ENCODE data around the gene ZDHHC19. TPM values are rescaled to one million over a fixed set of nuclear protein-coding genes. Genes with fewer than 3 reads are reported as not detected.

The ZDHHC19 gene
- total and polyA plus RNA-seq, 2 donors (not counting 1 experiment from before 2014, with no cell fraction given): not detected

DNA sequence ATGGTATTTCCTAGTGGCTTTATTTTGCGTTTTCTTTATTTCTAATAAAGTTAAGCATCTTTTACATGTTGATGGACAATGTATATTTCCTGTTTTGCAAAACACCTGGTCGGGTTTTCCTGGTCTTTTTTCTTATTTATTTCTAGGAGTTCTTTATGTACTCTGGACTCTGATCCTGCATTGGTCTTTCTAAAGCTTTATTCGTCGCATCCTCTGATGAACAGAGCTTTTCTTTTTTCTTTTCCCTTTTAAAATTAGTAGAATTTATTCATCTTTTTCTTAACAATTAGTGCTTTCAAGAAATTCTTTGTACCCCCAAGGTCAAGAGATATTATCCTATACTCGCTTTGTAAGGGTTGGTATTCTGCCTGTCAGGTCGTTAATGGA, 32.2 kb downstream of the ZDHHC19 start:
- no peaks in the 10 kb centered on the region for H3K79me2 ChIP-seq (ENCODE audit: control insufficient read depth, insufficient read depth, low read length)
- no peaks in the 10 kb centered on the region for H3K4me1 ChIP-seq (ENCODE audit: control insufficient read depth, extremely low read depth, insufficient read depth, low read length)
- no peaks in the 10 kb centered on the region for H3K36me3 ChIP-seq (ENCODE audit: control insufficient read depth, insufficient read depth, low read length)
- no peak overlapping the region for H2AFZ ChIP-seq (ENCODE audit: low read length)
- no peaks in the 10 kb centered on the region for H3K9me3 ChIP-seq (ENCODE audit: control insufficient read depth, insufficient read depth, low read depth, low read length)
- no peaks in the 10 kb centered on the region for H3K27me3 ChIP-seq (ENCODE audit: control insufficient read depth, insufficient read depth, low read length)
- no peak for DNase-seq (ENCODE audit: low read depth in 2 of 2)
- no peak overlapping the region for H3K9ac ChIP-seq (ENCODE audit: insufficient read depth, low read length)
- TF ChIP-seq, protein P1, sequence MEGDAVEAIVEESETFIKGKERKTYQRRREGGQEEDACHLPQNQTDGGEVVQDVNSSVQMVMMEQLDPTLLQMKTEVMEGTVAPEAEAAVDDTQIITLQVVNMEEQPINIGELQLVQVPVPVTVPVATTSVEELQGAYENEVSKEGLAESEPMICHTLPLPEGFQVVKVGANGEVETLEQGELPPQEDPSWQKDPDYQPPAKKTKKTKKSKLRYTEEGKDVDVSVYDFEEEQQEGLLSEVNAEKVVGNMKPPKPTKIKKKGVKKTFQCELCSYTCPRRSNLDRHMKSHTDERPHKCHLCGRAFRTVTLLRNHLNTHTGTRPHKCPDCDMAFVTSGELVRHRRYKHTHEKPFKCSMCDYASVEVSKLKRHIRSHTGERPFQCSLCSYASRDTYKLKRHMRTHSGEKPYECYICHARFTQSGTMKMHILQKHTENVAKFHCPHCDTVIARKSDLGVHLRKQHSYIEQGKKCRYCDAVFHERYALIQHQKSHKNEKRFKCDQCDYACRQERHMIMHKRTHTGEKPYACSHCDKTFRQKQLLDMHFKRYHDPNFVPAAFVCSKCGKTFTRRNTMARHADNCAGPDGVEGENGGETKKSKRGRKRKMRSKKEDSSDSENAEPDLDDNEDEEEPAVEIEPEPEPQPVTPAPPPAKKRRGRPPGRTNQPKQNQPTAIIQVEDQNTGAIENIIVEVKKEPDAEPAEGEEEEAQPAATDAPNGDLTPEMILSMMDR (conservative IDR thresholded peaks at IDR 0.05 in 1 of 2, IDR thresholded peaks at IDR 0.05 in 1 of 2; ENCODE audit: low read depth in 1 of 2, low read length in 2 of 2): no peak
- no peak for TF ChIP-seq EZH2 (IDR thresholded peaks at IDR 0.05; ENCODE audit: low read length, missing control alignments)
- no peak overlapping the region for H3K4me3 ChIP-seq (replicated peaks in 1 of 4; ENCODE audit: control extremely low read depth in 1 of 4, insufficient read depth in 1 of 4, low read depth in 3 of 4, low read length in 4 of 4)
- H4K20me1 ChIP-seq (ENCODE audit: control insufficient read depth, extremely low read depth, insufficient read depth, low read length): no peaks in the 10 kb centered on the region
- H3K27ac ChIP-seq (ENCODE audit: insufficient read depth, low read length): no peak overlapping the region
- no peak overlapping the region for H3K4me2 ChIP-seq (ENCODE audit: extremely low read depth, insufficient read depth, low read length)

DNA sequence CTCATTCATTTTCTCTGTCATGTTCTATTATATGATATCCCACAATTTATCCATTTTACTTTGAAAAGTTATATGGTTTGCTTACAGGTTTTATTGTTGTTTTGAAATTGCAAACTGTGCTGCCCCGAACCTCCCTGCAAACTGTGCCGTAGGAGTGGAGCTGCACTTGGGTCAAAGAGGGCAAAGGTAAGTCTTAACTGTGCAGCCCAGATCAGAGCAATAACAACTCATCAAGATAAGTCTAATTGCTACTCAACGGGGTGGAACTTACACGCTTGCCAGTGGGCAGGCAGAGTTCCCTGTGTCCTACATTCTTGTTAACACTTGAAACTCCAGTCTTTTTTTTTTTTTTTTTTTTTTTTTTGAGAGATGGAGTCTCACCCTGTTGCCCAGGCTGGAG, 33.2 kb downstream of the ZDHHC19 start:
- no peak for TF ChIP-seq EZH2 (IDR thresholded peaks at IDR 0.05; ENCODE audit: low read length, missing control alignments)
- no peaks in the 10 kb centered on the region for H3K27me3 ChIP-seq (ENCODE audit: control insufficient read depth, insufficient read depth, low read length)

DNA sequence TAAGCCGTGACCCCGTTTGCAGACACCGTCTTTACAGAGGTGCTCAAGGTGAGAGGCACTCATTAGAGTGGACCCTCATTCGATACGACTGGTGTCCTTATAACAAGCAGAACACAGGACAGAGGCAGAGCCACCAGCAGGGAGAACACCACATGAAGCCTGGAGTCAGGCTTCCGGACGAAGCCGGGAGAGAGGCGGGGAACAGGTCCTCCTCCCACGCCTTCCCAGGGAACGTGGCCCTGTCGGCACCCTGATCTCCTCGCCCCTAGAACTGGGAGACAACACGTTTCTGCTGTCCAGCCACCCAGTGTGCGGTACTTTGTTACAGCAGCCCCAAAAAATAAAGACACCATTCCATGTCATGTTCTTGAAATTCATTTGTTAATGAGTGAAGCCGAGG, 33.6 kb downstream of the ZDHHC19 start:
- DNase-seq (ENCODE audit: low read depth in 2 of 2): no peak
- no peaks in the 10 kb centered on the region for H3K9me3 ChIP-seq (ENCODE audit: control insufficient read depth, insufficient read depth, low read depth, low read length)
- no peaks in the 10 kb centered on the region for H3K27me3 ChIP-seq (ENCODE audit: control insufficient read depth, insufficient read depth, low read length)
- no peaks in the 10 kb centered on the region for H3K79me2 ChIP-seq (ENCODE audit: control insufficient read depth, insufficient read depth, low read length)
- H3K4me3 ChIP-seq (replicated peaks in 1 of 4; ENCODE audit: control extremely low read depth in 1 of 4, insufficient read depth in 1 of 4, low read depth in 3 of 4, low read length in 4 of 4): no peak overlapping the region
- TF ChIP-seq, protein P1 (conservative IDR thresholded peaks at IDR 0.05 in 1 of 2, IDR thresholded peaks at IDR 0.05 in 1 of 2; ENCODE audit: low read depth in 1 of 2, low read length in 2 of 2): no peak
- TF ChIP-seq EZH2 (IDR thresholded peaks at IDR 0.05; ENCODE audit: low read length, missing control alignments): no peak
- H3K27ac ChIP-seq (ENCODE audit: insufficient read depth, low read length): no peak overlapping the region
- H3K9ac ChIP-seq (ENCODE audit: insufficient read depth, low read length): no peak overlapping the region
- H3K36me3 ChIP-seq (ENCODE audit: control insufficient read depth, insufficient read depth, low read length): no peaks in the 10 kb centered on the region
- H3K4me1 ChIP-seq (ENCODE audit: control insufficient read depth, extremely low read depth, insufficient read depth, low read length): no peaks in the 10 kb centered on the region
- H3K4me2 ChIP-seq (ENCODE audit: extremely low read depth, insufficient read depth, low read length): no peak overlapping the region
- no peak overlapping the region for H2AFZ ChIP-seq (ENCODE audit: low read length)
- H4K20me1 ChIP-seq (ENCODE audit: control insufficient read depth, extremely low read depth, insufficient read depth, low read length): no peaks in the 10 kb centered on the region

More for the DNA sequence above, 33.2 kb downstream of the ZDHHC19 start:
- H3K4me1 ChIP-seq (ENCODE audit: control insufficient read depth, extremely low read depth, insufficient read depth, low read length): no peaks in the 10 kb centered on the region
- H3K9ac ChIP-seq (ENCODE audit: insufficient read depth, low read length): no peak overlapping the region
- H3K4me3 ChIP-seq (replicated peaks in 1 of 4; ENCODE audit: control extremely low read depth in 1 of 4, insufficient read depth in 1 of 4, low read depth in 3 of 4, low read length in 4 of 4): no peak overlapping the region
- H2AFZ ChIP-seq (ENCODE audit: low read length): no peak overlapping the region
- H3K79me2 ChIP-seq (ENCODE audit: control insufficient read depth, insufficient read depth, low read length): no peaks in the 10 kb centered on the region
- no peak for DNase-seq (ENCODE audit: low read depth in 2 of 2)
- H3K9me3 ChIP-seq (ENCODE audit: control insufficient read depth, insufficient read depth, low read depth, low read length): no peaks in the 10 kb centered on the region
- H3K36me3 ChIP-seq (ENCODE audit: control insufficient read depth, insufficient read depth, low read length): no peaks in the 10 kb centered on the region
- H4K20me1 ChIP-seq (ENCODE audit: control insufficient read depth, extremely low read depth, insufficient read depth, low read length): no peaks in the 10 kb centered on the region
- no peak overlapping the region for H3K4me2 ChIP-seq (ENCODE audit: extremely low read depth, insufficient read depth, low read length)
- H3K27ac ChIP-seq (ENCODE audit: insufficient read depth, low read length): no peak overlapping the region
